Neural progenitor cell (in vitro differentiated cells): ENCODE measurements around the gene ATOH1. TPM values are rescaled to one million over a fixed set of nuclear protein-coding genes. Genes with fewer than 3 reads are reported as not detected.

Experiments used
- DNase-seq: peaks from one replicate; pipeline ENCODE4 v3.0.0-alpha.2; 2016; ENCODE audit warnings: low spot score
- H2AFZ ChIP-seq: fragments of 200-600 bp; sonication (generic); replicated peaks from 2 replicates; pipeline ENCODE4 v1.6.1; 2016; ENCODE audit warnings: antibody characterized with exemption
- H3F3A ChIP-seq: fragments of 200-600 bp; sonication (generic); 2 replicates; pipeline ENCODE4 v1.6.1; 2016; ENCODE audit warnings: antibody characterized with exemption, low read depth
- H3K27ac ChIP-seq: fragments of 200-600 bp; sonication (generic); 2 replicates; pipeline ENCODE4 v1.5.1; 2016; ENCODE audit warnings: mild to moderate bottlenecking
- H3K27me3 ChIP-seq: fragments of 200-600 bp; sonication (generic); 2 replicates; pipeline ENCODE4 v1.6.1; 2016; ENCODE audit warnings: mild to moderate bottlenecking, moderate library complexity
- H3K36me3 ChIP-seq: fragments of 200-600 bp; sonication (generic); 2 replicates; pipeline ENCODE4 v1.5.1; 2016
- H3K4me1 ChIP-seq: fragments of 200-600 bp; sonication (generic); 2 replicates; pipeline ENCODE4 v1.6.1; 2016; ENCODE audit warnings: mixed run types
- H3K4me2 ChIP-seq: fragments of 200-600 bp; sonication (generic); 2 replicates; pipeline ENCODE4 v1.6.1; 2016
- H3K4me3 ChIP-seq: fragments of 200-600 bp; sonication (generic); 2 replicates; pipeline ENCODE4 v1.5.1; 2016
- H3K79me2 ChIP-seq: fragments of 200-600 bp; sonication (generic); 2 replicates; pipeline ENCODE4 v1.6.1; 2016; ENCODE audit warnings: low read depth
- H3K9ac ChIP-seq: fragments of 200-600 bp; sonication (generic); 2 replicates; pipeline ENCODE4 v1.6.1; 2016
- H3K9me3 ChIP-seq: fragments of 200-600 bp; sonication (generic); 2 replicates; pipeline ENCODE4 v1.5.1; 2016; ENCODE audit warnings: low read depth
- H4K20me1 ChIP-seq: fragments of 200-600 bp; sonication (generic); 2 replicates; pipeline ENCODE4 v1.6.1; 2016; ENCODE audit warnings: low read depth
- H3K27ac Mint-ChIP-seq: 3 replicates; pipeline ENCODE4 v1.8.0; 2021; ENCODE audit warnings: mixed read lengths
- H3K27me3 Mint-ChIP-seq: 2 replicates; pipeline ENCODE4 v1.8.0; 2022; ENCODE audit warnings: low read depth, mild to moderate bottlenecking, inconsistent platforms, moderate library complexity, mixed read lengths; ENCODE audit not compliant: insufficient read depth
- H3K36me3 Mint-ChIP-seq: 3 replicates; pipeline ENCODE4 v1.8.0; 2021; ENCODE audit warnings: mixed read lengths
- H3K4me1 Mint-ChIP-seq: 3 replicates; pipeline ENCODE4 v1.8.0; 2021; ENCODE audit warnings: mixed read lengths
- H3K4me3 Mint-ChIP-seq: 3 replicates; pipeline ENCODE4 v1.8.0; 2021; ENCODE audit warnings: mild to moderate bottlenecking, moderate library complexity, mixed read lengths
- H3K9me3 Mint-ChIP-seq: 3 replicates; pipeline ENCODE4 v1.8.0; 2020; ENCODE audit warnings: mixed read lengths
- CTCF ChIP-seq: fragments of 200-600 bp; sonication (generic); IDR thresholded peaks from 2 replicates; pipeline ENCODE4 v1.5.1; 2017; ENCODE audit warnings: antibody characterized with exemption, mild to moderate bottlenecking
- EZH2 ChIP-seq: fragments of 200-600 bp; sonication (generic); IDR thresholded peaks from 2 replicates; pipeline ENCODE4 v1.6.1; 2017; ENCODE audit warnings: antibody characterized with exemption, mild to moderate bottlenecking, moderate library complexity
- EZH2phosphoT487 ChIP-seq: fragments of 200-600 bp; sonication (generic); IDR thresholded peaks from 2 replicates; pipeline ENCODE4 v1.6.1; 2017; ENCODE audit warnings: antibody characterized with exemption
- total RNA-seq: library from RNA; depleted of rRNA; stranded (reverse); fragments of >200 nt; gene quantifications from 2 replicates; pipeline ENCODE4 v1.2.3, GENCODE V29; 2015; ENCODE audit warnings: low replicate concordance

ATOH1 gene
- total RNA-seq, 1 donor from 2014 or later: not detected

- TF ChIP-seq CTCF (no peak), EZH2 (no peak), EZH2phosphoT487 (no peak)
- Histone ChIP-seq H3K4me1 (no peaks in the 10 kb centered on the region), H3K4me3 (no peak overlapping the region), H3K9ac (no peak overlapping the region), H4K20me1 (no peaks in the 10 kb centered on the region), H3K79me2 (no peaks in the 10 kb centered on the region), H3K9me3 (no peaks in the 10 kb centered on the region), H3F3A (no peaks in the 10 kb centered on the region), H3K4me2 (no peak overlapping the region), H3K27me3 (no peaks in the 10 kb centered on the region), H3K27ac (no peak overlapping the region), H2AFZ (peak overlapping the region; percentile 48), H3K36me3 (no peaks in the 10 kb centered on the region)
- DNase-seq: no peak
- no peak overlapping the region for H3K4me3 Mint-ChIP-seq
- no peaks in the 10 kb centered on the region for H3K9me3 Mint-ChIP-seq
- H3K27ac Mint-ChIP-seq: no peak overlapping the region
- H3K27me3 Mint-ChIP-seq: no peaks in the 10 kb centered on the region
- H3K4me1 Mint-ChIP-seq: no peaks in the 10 kb centered on the region
- no peaks in the 10 kb centered on the region for H3K36me3 Mint-ChIP-seq
These were observed 42.4 kb upstream of the ATOH1 start for GRCh38 chr4:93786149-93786548.

GRCh38 chr4:93788712-93789111 is 39.8 kb upstream of the ATOH1 start:
- Mint-ChIP-seq H3K27me3 (no peaks in the 10 kb centered on the region), H3K4me3 (no peak overlapping the region), H3K4me1 (peaks cover 8% of the 10 kb centered on the region), H3K36me3 (no peaks in the 10 kb centered on the region), H3K9me3 (no peaks in the 10 kb centered on the region), H3K27ac (no peak overlapping the region)
- Histone ChIP-seq H3K9ac (no peak overlapping the region), H3K27ac (no peak overlapping the region), H3K4me2 (no peak overlapping the region), H3K79me2 (no peaks in the 10 kb centered on the region), H3K4me3 (no peak overlapping the region), H2AFZ (no peak overlapping the region), H3K27me3 (no peaks in the 10 kb centered on the region), H4K20me1 (no peaks in the 10 kb centered on the region), H3K4me1 (peaks cover 5% of the 10 kb centered on the region), H3K9me3 (no peaks in the 10 kb centered on the region), H3K36me3 (no peaks in the 10 kb centered on the region), H3F3A (no peaks in the 10 kb centered on the region)
- TF ChIP-seq CTCF (peak; percentile 65), EZH2 (no peak), EZH2phosphoT487 (no peak)
- DNase-seq: peak; percentile 46

GRCh38 chr4:93791570-93792195 is 36.9 kb upstream of the ATOH1 start:
- H3K9me3 ChIP-seq: no peaks in the 10 kb centered on the region

More at GRCh38 chr4:93791570-93792195, 36.9 kb upstream of the ATOH1 start:
- peak; percentile 83 for DNase-seq
- H3K9ac ChIP-seq: no peak overlapping the region
- TF ChIP-seq EZH2phosphoT487 (no peak), CTCF (peak; percentile 97)
- no peaks in the 10 kb centered on the region for H3K79me2 ChIP-seq
- Mint-ChIP-seq H3K27ac (no peak overlapping the region), H3K27me3 (peaks cover 3% of the 10 kb centered on the region), H3K9me3 (no peaks in the 10 kb centered on the region), H3K4me1 (peaks cover 20% of the 10 kb centered on the region), H3K36me3 (no peaks in the 10 kb centered on the region), H3K4me3 (no peak overlapping the region)
- H3K27ac ChIP-seq: no peak overlapping the region
- H3K4me1 ChIP-seq: peaks cover 5% of the 10 kb centered on the region
- H2AFZ ChIP-seq: no peak overlapping the region
- H3K4me2 ChIP-seq: no peak overlapping the region
- H3F3A ChIP-seq: no peaks in the 10 kb centered on the region
- no peak overlapping the region for H3K4me3 ChIP-seq
- H4K20me1 ChIP-seq: no peaks in the 10 kb centered on the region
- no peaks in the 10 kb centered on the region for H3K27me3 ChIP-seq
- no peaks in the 10 kb centered on the region for H3K36me3 ChIP-seq
